IMR-90 (cell line): ENCODE measurements around the gene PPP1R14C. TPM values are rescaled to one million over a fixed set of nuclear protein-coding genes. Genes with fewer than 3 reads are reported as not detected.

Experiments
- ATAC-seq: fragments of 200-7000 bp; cut with Tn5 transposase; 2 replicates; pipeline ENCODE4 v1.9.1; 2020; ENCODE audit warnings: low read depth, mild to moderate bottlenecking, moderate library complexity
- BruUV-seq: library from RNA; stranded (reverse); fragments of 400-500 nt; replicated peaks from 2 replicates; lab custom pipeline; 2021; lab: Mats Ljungman, UMichigan
- CTCF ChIA-PET: fragments of 300-600 bp; formaldehyde crosslinking; extraction: SDS; loops from one replicate; lab custom pipeline; 2021; ENCODE audit warnings: antibody characterized with exemption; lab: Yijun Ruan, JAX
- POLR2A ChIA-PET: fragments of 300-600 bp; sonication (Branson Sonifier 250); formaldehyde crosslinking; loops from one replicate; lab custom pipeline; 2022; ENCODE audit warnings: antibody characterized with exemption; ENCODE audit not compliant: unreplicated experiment; lab: Charles Lee
- DNase-seq: peaks from one replicate; pipeline ENCODE4 v3.0.0; 2013
- H2AFZ ChIP-seq: replicated peaks from 2 replicates; pipeline ENCODE3; 2013; ENCODE audit warnings: low read length, mild to moderate bottlenecking; ENCODE audit not compliant: poor library complexity
- H2AK5ac ChIP-seq: 2 replicates; pipeline ENCODE4 v1.6.1; 2013; ENCODE audit warnings: low read depth, low read length, inconsistent platforms
- H2AK9ac ChIP-seq: replicated peaks from 2 replicates; pipeline ENCODE3; 2013; ENCODE audit warnings: mild to moderate bottlenecking, low read depth, low read length, moderate library complexity; ENCODE audit not compliant: poor library complexity
- H2BK120ac ChIP-seq: 2 replicates; pipeline ENCODE4 v1.6.1; 2013; ENCODE audit warnings: low read depth, low read length, inconsistent platforms
- H2BK15ac ChIP-seq: 3 replicates; pipeline ENCODE4 v1.6.1; 2013; ENCODE audit warnings: low read depth, low read length, inconsistent platforms
- H2BK20ac ChIP-seq: 2 replicates; pipeline ENCODE4 v1.6.1; 2013; ENCODE audit warnings: low read depth, mild to moderate bottlenecking, inconsistent platforms, low read length, moderate library complexity
- H2BK5ac ChIP-seq: 2 replicates; pipeline ENCODE4 v1.6.1; 2013; ENCODE audit warnings: mild to moderate bottlenecking, low read depth, low read length, inconsistent platforms; ENCODE audit not compliant: poor library complexity, severe bottlenecking
- H3K14ac ChIP-seq: replicated peaks from 2 replicates; pipeline ENCODE4 v1.6.1; 2013; ENCODE audit warnings: low read depth, low read length, inconsistent platforms
- H3K18ac ChIP-seq: 2 replicates; pipeline ENCODE4 v1.6.1; 2013; ENCODE audit warnings: low read depth, low read length, control low read depth
- H3K23ac ChIP-seq: 2 replicates; pipeline ENCODE4 v1.6.1; 2013; ENCODE audit warnings: low read depth, low read length, inconsistent platforms
- H3K27ac ChIP-seq: 2 replicates; pipeline ENCODE4 v1.5.1; 2013; ENCODE audit warnings: mild to moderate bottlenecking, control low read depth, low read length; ENCODE audit not compliant: insufficient read depth
- H3K27me3 ChIP-seq: 2 replicates; pipeline ENCODE4 v1.6.1; 2013; ENCODE audit warnings: low read length; ENCODE audit not compliant: control insufficient read depth, insufficient read depth
- H3K36me3 ChIP-seq: 2 replicates; pipeline ENCODE4 v1.6.1; 2013; ENCODE audit warnings: low read length, mixed read lengths; ENCODE audit not compliant: control insufficient read depth, insufficient read depth
- H3K4ac ChIP-seq: 2 replicates; pipeline ENCODE4 v1.6.1; 2013; ENCODE audit warnings: low read depth, low read length, inconsistent platforms
- H3K4me1 ChIP-seq: 2 replicates; pipeline ENCODE4 v1.6.1; 2013; ENCODE audit warnings: low read length, mixed read lengths; ENCODE audit not compliant: control insufficient read depth, insufficient read depth
- H3K4me2 ChIP-seq: 2 replicates; pipeline ENCODE4 v1.6.1; 2013; ENCODE audit warnings: low read depth, mild to moderate bottlenecking, control low read depth, low read length, moderate library complexity
- H3K4me3 ChIP-seq: 2 replicates; pipeline ENCODE4 v1.5.1; 2013; ENCODE audit warnings: low read depth, mild to moderate bottlenecking, control low read depth, low read length, moderate library complexity; ENCODE audit not compliant: insufficient read depth
- H3K56ac ChIP-seq: 2 replicates; pipeline ENCODE4 v1.6.1; 2013; ENCODE audit warnings: low read length, inconsistent platforms; ENCODE audit not compliant: insufficient read depth; ENCODE audit errors: extremely low read depth
- H3K79me1 ChIP-seq, 2 experiments: 2 replicates each; pipeline ENCODE4 v1.6.1; 2013; ENCODE audit warnings: low read length in 2 of 2, inconsistent platforms in 1 of 2, low read depth in 1 of 2
- H3K9ac ChIP-seq: 2 replicates; pipeline ENCODE4 v1.6.1; 2013; ENCODE audit warnings: low read depth, low read length, control low read depth
- H3K9me1 ChIP-seq: 2 replicates; pipeline ENCODE4 v1.6.1; 2013; ENCODE audit warnings: low read length, inconsistent platforms; ENCODE audit not compliant: insufficient read depth
- H3K9me3 ChIP-seq: 2 replicates; pipeline ENCODE4 v1.6.1; 2013; ENCODE audit warnings: low read length; ENCODE audit not compliant: control insufficient read depth, insufficient read depth
- H4K20me1 ChIP-seq: 2 replicates; pipeline ENCODE4 v1.6.1; 2013; ENCODE audit warnings: low read length, inconsistent platforms; ENCODE audit not compliant: insufficient read depth
- H4K5ac ChIP-seq: 2 replicates; pipeline ENCODE4 v1.6.1; 2013; ENCODE audit warnings: mild to moderate bottlenecking, low read depth, low read length, control low read depth
- H4K8ac ChIP-seq, 2 experiments: 2 replicates each; pipeline ENCODE4 v1.6.1; 2013; ENCODE audit warnings: low read depth in 2 of 2, low read length in 2 of 2, control low read depth in 1 of 2, inconsistent platforms in 1 of 2
- H4K91ac ChIP-seq: 2 replicates; pipeline ENCODE4 v1.6.1; 2013; ENCODE audit warnings: low read depth, low read length, inconsistent platforms; ENCODE audit not compliant: insufficient read depth
- BHLHE40 ChIP-seq: fragments of 150-350 bp; IDR thresholded peaks from 2 replicates; pipeline ENCODE4 v1.6.1; 2016; ENCODE audit warnings: mild to moderate bottlenecking, low read depth, low read length
- CEBPB ChIP-seq: IDR thresholded peaks from 2 replicates; pipeline ENCODE4 v1.6.1; 2012; ENCODE audit warnings: low read depth, low read length, improper control_type of control experiment
- MAFK ChIP-seq: IDR thresholded peaks from 2 replicates; pipeline ENCODE4 v1.6.1; 2012; ENCODE audit warnings: low read depth, low read length, improper control_type of control experiment
- MAZ ChIP-seq: IDR thresholded peaks from 2 replicates; pipeline ENCODE4 v1.6.1; 2012; ENCODE audit warnings: low read depth, mild to moderate bottlenecking, low read length, improper control_type of control experiment, moderate library complexity, borderline replicate concordance
- NFE2L2 ChIP-seq: fragments of 150-350 bp; IDR thresholded peaks from 2 replicates; pipeline ENCODE4 v1.6.1; 2016; ENCODE audit warnings: low read depth, mild to moderate bottlenecking, low read length
- RAD21 ChIP-seq: IDR thresholded peaks from 2 replicates; pipeline ENCODE4 v1.6.1; 2012; ENCODE audit warnings: low read length, improper control_type of control experiment
- SMC3 ChIP-seq: fragments of 150-350 bp; IDR thresholded peaks from 2 replicates; pipeline ENCODE4 v1.6.1; 2016; ENCODE audit warnings: low read depth, mild to moderate bottlenecking, antibody characterized with exemption, low read length, moderate library complexity
- USF2 ChIP-seq: fragments of 150-350 bp; IDR thresholded peaks from 2 replicates; pipeline ENCODE4 v1.6.1; 2017; ENCODE audit warnings: mild to moderate bottlenecking, antibody characterized with exemption, low read length, low read depth
- WGBS, 2 experiments: methylation state at CpG; one replicate each; pipeline versions ENCODE4 v1.1.5 to v1.1.7; 2013; ENCODE audit warnings: missing lambda C conversion rate in 2 of 2; ENCODE audit not compliant: insufficient read length in 1 of 2; ENCODE audit errors: extremely low coverage in 2 of 2; 5-methylcytosine and 5-hydroxymethylcytosine counted together
- dilution Hi-C: fragments of 300-500 bp; cut with HindIII; formaldehyde crosslinking; loops from one replicate; pipeline ENCODE4 v1.14.3; 2018; ENCODE audit warnings: low sequenced_read_pairs; ENCODE audit not compliant: unreplicated experiment
- in situ Hi-C: fragments of 300-500 bp; cut with MboI; formaldehyde crosslinking; loops from 3 replicates; pipeline ENCODE4 v1.14.3; 2019; ENCODE audit warnings: low sequenced_read_pairs, inconsistent platforms, mixed read lengths
- intact Hi-C: fragments of 100-400 bp; cut with micrococcal nuclease; formaldehyde crosslinking; loops from 2 replicates; pipeline ENCODE4 v1.10.0; 2022
- polyA plus RNA-seq, 3 experiments: library from polyadenylated mRNA; depleted of rRNA; stranded (reverse); fragments of >200 nt; gene quantifications; 2 replicates each; pipeline ENCODE4 v1.2.3, GENCODE V29; 2012; ENCODE audit warnings: low replicate concordance in 1 of 3
- total RNA-seq: library from RNA; depleted of rRNA; stranded (reverse); fragments of >200 nt; gene quantifications from 2 replicates; pipeline ENCODE4 v1.2.3, GENCODE V29; 2012
- TF ChIP-seq, protein P1 (sequence below): conservative IDR thresholded peaks from 2 replicates; pipeline ENCODE4 v1.5.1; 2012; ENCODE audit warnings: mild to moderate bottlenecking, low read depth, low read length, improper control_type of control experiment

PPP1R14C gene
- total and polyA plus RNA-seq, 2 of the 4 experiments (the other 2 are of a cell fraction), result not detected

DNA sequence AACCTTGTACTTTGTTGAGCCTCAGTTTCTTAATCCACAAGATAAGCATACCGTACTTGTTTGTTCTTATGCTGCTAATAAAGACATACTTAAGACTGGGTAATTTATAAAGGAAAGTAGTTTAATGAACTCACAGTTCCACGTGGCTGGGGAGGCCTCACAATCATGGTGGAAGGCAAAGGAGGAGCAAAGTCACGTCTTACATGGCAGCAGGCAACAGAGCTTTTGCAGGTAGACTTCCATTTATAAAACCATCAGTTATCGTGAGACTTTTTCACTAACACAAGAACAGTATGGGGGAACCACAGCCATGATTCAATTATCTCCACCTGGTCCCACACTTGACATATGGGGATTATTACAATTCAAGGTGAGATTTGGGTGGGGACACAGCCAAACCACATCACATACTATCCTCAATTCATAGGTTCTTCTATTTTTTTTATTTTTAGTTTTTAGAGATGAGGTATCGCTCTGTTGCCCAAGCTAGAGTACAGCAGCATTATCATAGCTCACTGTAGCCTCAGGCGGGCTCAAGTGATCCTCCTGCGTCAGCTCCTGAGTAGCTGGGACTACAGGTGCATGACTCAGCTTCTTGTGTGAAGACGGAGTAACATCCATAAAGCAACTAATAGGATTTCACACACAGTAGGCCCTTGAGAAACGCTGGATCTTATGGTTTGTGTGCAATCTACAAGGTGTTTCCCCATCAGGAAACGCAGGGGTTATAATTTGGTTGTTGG, 149.3 kb downstream of the PPP1R14C start:
- Histone ChIP-seq H3K9me3 (peaks cover 2% of the 10 kb centered on the region), H4K20me1 (no peaks in the 10 kb centered on the region), H4K5ac (no peak overlapping the region), H3K23ac (no peak overlapping the region), H3K79me1 (no peaks in the 10 kb centered on the region), H3K4me2 (no peak overlapping the region), H3K56ac (no peak overlapping the region), H2AK9ac (no peak overlapping the region), H2AK5ac (no peak overlapping the region), H4K91ac (no peak overlapping the region), H2BK120ac (no peak overlapping the region), H4K8ac (no peak overlapping the region), H3K9ac (no peak overlapping the region), H3K4me3 (no peak overlapping the region), H2BK15ac (no peak overlapping the region), H3K4me1 (no peaks in the 10 kb centered on the region), H3K36me3 (no peaks in the 10 kb centered on the region), H2BK20ac (no peak overlapping the region), H3K18ac (no peak overlapping the region), H3K27me3 (peaks cover 5% of the 10 kb centered on the region), H3K14ac (no peak overlapping the region), H3K9me1 (no peaks in the 10 kb centered on the region), H3K27ac (no peak overlapping the region), H2AFZ (no peak overlapping the region), H2BK5ac (no peak overlapping the region), H3K4ac (no peak overlapping the region)
- POLR2A ChIA-PET, result no interaction called here
- dilution Hi-C loops, result no loop called here
- in situ Hi-C loops, result no loop called here
- ATAC-seq, result no peak
- BruUV-seq, result no TSS peak
- intact Hi-C loops, result no loop called here
- no peak for DNase-seq
- WGBS, 2 experiments, result no CpG with 5 or more reads among the region's 10 CpGs
- TF ChIP-seq RAD21 (no peak), USF2 (no peak), SMC3 (no peak), MAFK (no peak), BHLHE40 (no peak), NFE2L2 (no peak), MAZ (no peak), CEBPB (no peak)
- TF ChIP-seq, protein P1, sequence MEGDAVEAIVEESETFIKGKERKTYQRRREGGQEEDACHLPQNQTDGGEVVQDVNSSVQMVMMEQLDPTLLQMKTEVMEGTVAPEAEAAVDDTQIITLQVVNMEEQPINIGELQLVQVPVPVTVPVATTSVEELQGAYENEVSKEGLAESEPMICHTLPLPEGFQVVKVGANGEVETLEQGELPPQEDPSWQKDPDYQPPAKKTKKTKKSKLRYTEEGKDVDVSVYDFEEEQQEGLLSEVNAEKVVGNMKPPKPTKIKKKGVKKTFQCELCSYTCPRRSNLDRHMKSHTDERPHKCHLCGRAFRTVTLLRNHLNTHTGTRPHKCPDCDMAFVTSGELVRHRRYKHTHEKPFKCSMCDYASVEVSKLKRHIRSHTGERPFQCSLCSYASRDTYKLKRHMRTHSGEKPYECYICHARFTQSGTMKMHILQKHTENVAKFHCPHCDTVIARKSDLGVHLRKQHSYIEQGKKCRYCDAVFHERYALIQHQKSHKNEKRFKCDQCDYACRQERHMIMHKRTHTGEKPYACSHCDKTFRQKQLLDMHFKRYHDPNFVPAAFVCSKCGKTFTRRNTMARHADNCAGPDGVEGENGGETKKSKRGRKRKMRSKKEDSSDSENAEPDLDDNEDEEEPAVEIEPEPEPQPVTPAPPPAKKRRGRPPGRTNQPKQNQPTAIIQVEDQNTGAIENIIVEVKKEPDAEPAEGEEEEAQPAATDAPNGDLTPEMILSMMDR, result no peak
- CTCF ChIA-PET, result interaction anchor here (0.6 kb wide), 1 partner anchor 76 kb away, joined by 7 read pairs; no protein-coding TSS in a partner anchor
